Heart left ventricle (tissue), 13 donors: Measurements from ENCODE around the gene ARSI.

Source experiments
- CTCF ChIP-seq, 12 donors: fragments of 200-600 bp; sonication (generic) in 4 of 12; IDR thresholded peaks; one replicate each; pipeline versions ENCODE4 v1.5.0 to v1.8.0; 2018 to 2022; ENCODE audit warnings: antibody characterized with exemption in 12 of 12, mild to moderate bottlenecking in 5 of 12
- POLR2A ChIP-seq, 2 donors: fragments of 450-650 bp; IDR thresholded peaks; one replicate each; pipeline ENCODE4 v1.6.1; 2017; ENCODE audit warnings: antibody characterized with exemption in 2 of 2, mild to moderate bottlenecking in 2 of 2, moderate library complexity in 2 of 2
- donor health status: ischemic (EF 13 %, LVEDD 7.1; RV severe dilation, severe dysfunction).
- donor health status: DM: no; HTN: yes; CAD: no.
- donor health status: DM: no; HTN: no; CAD: no.
- donor health status: ischemic (EF 25% LVEDD 6.9; RV normal size, moderate dysfunction).
- donor health status: ischemic (EF 25% LVEDD 5.7; RV mildly dilated, moderate dysfunction).
- donor health status: ischemic (EF 35%, LVEDD 5.7; RV mildly dilated, moderate dysfunction).
- donor health status: nonischemic (EF 11% LVEDD 7.7; RV severe dilation, severe dysfunction).
- donor health status: DM: yes; HTN: yes; CAD: no.
- donor health status: PGD.
- donor health status: ischemic (EF 29% LVEDD 5.4; RV normal size, mild dysfunction).
- donor health status: nonischemic (EF 23%, LVEDD 6.1; RV moderate dilation, normal function).

GRCh38 chr5:150300496-150301169, 2.1 kb downstream of the ARSI start:
- TF ChIP-seq CTCF (IDR thresholded peaks at IDR 0.05) (no peak), POLR2A (IDR thresholded peaks at IDR 0.05) (no peak)
